ENCODE results near the gene PPP1CB.
"Not testable (repeated sequence)": the region's sequence is repeated elsewhere in the genome, so short reads cannot be mapped to it uniquely, and the experiment has no call there.

The PPP1CB gene

GRCh38 chr2:28751252-28751955 lies at the start of gene PPP1CB:
Gene PPP1CB, plus strand, starts transcription at chr2:28751830. Its CDS starts 295 bp downstream, at chr2:28752125.
- peak; percentile 93 for DNase-seq

DNA sequence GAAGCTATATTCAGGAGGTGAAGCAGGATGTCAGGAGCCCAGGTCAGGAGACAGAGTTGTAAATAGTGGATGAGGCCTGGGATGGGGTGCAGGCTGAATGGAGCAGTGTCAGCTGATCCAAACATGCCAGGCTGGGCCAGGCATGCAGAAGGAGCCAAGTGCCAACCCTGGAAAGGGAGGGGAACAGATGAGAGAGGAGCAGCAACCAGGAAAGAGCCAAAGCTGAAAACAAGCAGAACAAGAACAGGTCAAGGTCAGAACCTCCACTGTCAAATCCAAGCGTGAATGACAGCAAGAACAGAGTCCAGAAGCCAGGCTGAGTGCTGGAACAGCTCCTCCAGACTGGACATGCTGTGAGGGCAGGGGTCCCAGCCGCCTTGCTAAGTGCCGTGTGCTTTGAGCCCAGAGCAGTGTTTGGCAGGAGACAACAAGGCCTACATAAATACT lies 49.2 kb upstream of the PPP1CB start:
- no peak for DNase-seq

DNA sequence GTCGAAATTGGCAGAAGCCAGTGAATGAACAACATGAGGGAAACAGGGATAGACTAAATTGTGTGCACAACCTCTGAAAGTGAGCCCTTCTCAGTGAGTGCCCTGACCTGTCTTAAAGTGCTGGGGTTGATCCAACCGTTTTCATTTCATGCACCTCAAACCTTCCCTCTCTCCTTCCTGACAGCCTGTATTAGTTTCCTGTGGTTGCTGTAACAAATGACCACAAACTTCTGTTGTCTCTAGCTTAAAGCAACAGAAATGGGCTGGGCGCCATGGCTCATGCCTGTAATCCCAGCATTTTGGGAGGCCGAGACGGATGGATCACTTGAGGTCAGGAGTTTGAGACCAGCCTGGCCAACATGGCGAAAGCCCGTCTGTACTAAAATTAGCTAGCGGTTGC lies 48.8 kb upstream of the PPP1CB start:
- DNase-seq = no peak

DNA sequence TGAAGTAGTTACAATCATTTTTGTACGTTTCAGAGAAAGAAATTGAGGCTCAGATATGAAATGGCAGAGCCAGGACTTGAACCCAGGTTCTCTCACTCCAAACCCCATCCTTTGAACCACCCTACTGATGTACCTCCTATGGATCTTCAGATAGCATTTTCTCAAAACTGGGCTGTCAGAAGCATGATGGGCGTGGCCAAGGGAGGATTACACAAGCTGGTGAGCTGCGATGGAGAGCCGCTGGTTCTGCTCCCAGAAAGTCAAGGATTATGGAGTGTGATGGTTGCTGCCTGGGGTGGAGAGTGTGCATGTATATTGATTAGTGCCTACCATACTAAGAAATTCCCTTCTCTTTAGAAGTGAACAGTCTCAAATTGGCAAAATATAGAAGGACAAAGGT lies 47.0 kb upstream of the PPP1CB start:
- DNase-seq = no peak

- DNase-seq = no peak
Observed at GRCh38 chr2:28705751-28706440, 45.7 kb upstream of the PPP1CB start.

DNA sequence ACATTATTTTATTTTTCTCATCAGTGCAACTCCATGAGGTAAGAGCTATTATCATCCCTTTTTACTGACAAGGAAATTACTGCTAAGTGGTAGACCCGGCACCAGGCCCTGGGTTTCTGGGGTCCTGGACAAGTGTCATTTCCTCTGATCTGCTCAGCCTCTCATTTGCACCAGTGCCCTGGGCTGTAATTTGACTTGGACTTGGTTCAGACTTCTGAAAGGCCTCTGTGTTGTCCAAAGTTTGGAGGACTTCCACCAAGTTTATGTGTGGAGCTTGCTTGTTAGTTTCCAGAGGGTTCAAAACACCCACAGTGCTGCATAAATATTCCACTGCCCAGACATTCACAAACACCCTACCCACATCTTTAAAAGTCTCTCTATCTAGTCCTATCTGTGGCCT lies 44.0 kb upstream of the PPP1CB start:
- DNase-seq = no peak

- DNase-seq = no peak
Observed at GRCh38 chr2:28709101-28709500, 42.5 kb upstream of the PPP1CB start.

DNA sequence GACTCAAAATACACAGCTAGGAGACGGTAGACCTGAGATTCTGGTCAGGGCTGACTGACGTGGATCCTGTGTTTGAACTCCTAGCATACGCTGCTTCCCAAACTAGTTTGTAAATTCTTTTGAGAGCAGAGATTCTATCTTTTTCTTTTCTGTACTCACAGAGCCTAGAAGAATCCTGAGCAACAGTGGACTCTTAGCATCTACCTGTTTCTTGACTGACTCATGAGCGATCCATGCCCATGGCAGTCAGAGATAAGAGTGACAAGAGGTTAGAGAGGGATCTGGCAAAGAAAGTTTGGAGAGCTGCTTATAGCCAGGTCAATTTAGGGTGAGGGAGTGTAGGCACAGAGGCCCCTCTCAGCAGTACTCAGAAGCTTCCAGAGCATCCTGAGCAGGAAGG lies 41.1 kb upstream of the PPP1CB start:
- no peak for DNase-seq

DNA sequence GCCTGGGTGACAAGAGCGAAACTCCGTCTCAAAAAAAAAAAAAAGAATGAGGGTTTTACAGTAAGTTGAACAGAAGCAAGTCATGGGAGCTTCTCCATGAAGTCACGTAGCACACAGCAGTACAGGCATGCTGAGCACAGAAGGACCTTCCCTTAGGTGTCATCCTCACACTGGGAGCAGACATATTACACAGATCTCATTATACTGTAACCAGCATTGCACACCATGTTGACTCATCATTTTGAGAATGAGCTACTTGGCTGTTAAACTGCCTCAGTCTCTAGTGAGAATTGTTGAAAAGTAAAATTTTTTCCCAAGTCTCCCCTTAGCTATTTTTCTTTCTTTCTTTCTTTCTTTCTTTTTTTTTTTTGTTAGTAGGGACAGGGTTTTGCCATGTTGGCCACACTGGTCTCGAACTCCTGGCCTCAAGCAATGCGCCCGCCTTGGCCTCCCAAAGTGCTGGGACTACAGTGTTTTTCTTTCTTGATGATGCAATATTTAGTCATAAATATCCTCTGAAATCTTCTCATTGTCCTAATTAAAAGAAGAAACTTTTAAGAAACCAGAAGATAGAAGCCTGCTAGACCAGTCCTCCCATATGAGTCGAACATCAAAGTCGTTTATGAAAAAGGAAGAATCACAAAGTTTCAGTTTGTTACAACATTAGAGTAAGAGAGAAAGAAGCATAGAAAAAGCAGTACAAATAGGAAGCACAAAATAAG lies 37.9 kb upstream of the PPP1CB start:
- no peak for DNase-seq

DNA sequence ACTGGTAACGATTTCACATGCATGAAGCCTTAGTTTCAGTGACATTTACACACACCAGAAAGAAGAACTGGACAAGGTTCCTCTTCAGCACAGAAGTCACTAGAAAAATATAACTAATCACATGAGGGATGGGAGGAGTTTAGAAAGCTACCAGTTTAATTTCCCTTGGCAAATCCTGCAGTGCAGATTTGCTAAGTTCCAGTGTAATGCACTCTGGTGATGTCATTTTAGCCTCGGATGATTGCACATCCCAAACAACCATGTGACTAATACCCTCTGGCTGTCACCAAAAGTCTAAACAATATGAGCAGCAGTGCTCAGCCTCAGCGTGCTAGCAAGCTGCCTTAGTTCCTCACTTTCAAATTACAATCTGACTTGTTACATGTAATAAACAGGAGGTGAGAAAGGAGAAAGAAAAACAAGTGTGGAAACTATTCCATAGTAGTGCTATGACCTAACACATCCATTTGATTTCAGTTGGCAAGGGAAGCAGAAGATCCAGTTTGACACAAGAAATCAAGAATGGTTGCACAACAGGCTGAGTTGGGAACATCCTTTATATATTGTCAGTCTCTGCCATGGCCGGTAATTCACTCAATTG lies 35.3 kb upstream of the PPP1CB start:
- DNase-seq = no peak

DNA sequence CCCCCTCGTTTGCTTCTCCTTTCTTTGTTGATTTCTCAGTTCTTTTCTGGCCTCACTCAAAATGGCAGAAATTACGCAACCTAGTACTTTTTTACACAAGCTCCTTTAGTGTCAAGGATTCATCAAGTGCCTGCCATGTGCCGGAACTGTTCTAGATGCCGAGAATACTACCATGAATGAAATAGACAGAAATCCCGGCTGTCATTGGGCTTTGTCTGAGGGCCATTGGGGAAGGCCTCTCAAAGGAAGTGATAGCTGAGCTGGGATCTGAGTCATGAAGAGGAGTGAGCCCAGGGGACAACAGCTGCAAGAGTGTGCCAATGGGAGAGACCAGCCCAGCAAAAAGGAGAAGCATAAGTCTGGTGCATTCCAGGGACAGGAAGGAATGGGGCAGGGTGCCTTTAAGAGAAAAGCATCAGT lies 34.3 kb upstream of the PPP1CB start:
- DNase-seq = no peak

DNA sequence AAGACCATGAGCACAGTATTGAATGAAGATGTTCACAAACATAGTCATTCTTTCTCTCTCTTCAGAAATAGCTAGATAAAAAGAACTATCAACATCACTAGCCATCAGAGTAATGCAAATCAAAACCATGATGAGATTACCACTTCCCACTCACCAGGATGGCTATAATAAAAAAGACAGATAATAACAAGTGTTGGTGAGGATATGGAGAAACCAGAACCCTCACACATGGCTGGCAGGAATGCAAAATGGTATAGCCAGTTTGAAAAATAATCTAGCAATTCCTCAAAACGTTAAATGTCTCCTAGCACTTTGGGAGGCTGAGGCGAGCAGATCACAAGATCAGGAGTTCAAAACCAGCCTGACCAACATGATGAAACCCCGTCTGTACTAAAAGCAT lies 31.3 kb upstream of the PPP1CB start:
- DNase-seq = no peak

GRCh38 chr2:28721601-28722191 lies 29.9 kb upstream of the PPP1CB start:
- no peak for DNase-seq

GRCh38 chr2:28725021-28725711 lies 26.5 kb upstream of the PPP1CB start:
- DNase-seq = no peak

DNA sequence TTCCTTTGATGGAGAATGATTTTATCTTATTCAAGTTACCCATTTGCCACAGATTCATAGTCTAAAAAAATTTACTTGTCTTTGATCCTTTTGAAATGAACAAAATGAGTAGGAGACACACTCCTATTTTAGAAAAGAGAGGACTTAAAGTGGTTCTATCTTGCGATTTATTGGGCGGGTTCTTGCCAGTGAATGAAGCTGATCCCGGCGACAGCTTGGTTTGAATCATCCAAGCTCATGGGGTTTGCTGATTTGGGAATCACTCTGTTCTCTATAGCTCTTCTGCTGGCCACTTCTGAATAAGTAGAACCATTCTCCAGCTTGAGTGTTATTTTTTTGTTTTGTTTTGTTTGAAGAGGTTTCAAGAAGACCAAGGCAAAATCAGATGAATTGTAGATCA lies 25.5 kb upstream of the PPP1CB start:
- no peak for DNase-seq

DNA sequence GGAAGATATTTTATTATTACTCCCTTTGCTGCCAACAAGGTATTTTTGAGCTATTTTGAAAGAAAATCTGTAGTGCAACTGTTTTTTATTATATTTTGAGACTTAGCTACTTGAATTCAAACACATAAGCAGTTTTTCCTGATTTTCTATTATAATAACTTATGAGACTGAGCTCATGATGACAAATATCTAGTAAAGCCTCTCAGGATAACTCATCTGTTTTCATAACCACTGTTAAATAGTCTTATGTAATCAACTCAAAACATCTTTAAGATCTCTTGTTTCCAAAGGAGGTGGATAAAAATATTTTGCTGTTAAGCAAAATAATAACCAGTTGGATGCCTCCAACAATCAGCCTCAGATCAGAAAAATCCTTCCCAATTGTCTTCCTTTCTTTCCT lies 21.9 kb upstream of the PPP1CB start:
- no peak for DNase-seq

GRCh38 chr2:28730641-28731146 lies 20.9 kb upstream of the PPP1CB start:
- DNase-seq = no peak

- DNase-seq = no peak
Observed at GRCh38 chr2:28735511-28735910, 16.1 kb upstream of the PPP1CB start.

GRCh38 chr2:28736034-28736433 lies 15.6 kb upstream of the PPP1CB start:
- no peak for DNase-seq

DNA sequence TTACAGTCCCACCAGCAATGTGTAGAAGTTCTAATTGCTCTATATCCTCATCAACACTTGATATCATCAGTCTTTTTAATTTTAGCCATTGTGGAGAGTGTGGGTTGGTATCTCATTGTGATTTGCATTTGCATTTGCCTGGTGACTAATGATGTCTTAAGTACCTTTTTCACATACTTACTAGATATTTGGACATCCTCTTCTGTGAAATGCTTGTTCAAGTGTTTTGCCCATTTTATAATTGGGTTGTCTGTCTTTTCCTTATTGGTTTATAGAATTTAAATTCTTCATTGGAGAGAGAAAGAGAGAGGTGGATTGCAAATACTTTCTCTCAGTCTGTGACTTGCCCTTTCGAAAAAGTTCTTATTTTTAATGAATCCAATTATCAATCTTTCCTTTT lies 14.0 kb upstream of the PPP1CB start:
- no peak for DNase-seq

DNA sequence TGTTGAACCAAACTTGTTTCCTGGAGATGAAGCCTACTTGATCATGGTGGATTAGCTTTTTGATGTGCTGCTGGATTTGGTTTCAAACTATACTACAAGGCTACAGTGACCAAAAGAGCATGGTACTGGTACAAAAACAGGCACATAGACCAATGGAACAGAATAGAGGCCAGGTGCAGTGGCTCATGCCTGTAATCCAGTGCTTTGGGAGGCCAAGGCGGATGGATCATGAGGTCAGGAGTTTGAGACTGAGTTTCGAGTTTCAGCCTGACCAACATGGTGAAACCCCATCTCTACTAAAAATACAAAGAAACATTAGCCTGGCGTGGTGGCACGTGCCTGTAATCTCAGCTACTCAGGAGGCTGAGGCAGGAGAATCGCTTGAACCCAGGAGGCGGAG lies 9.0 kb upstream of the PPP1CB start:
- DNase-seq = not testable (repeated sequence)

DNA sequence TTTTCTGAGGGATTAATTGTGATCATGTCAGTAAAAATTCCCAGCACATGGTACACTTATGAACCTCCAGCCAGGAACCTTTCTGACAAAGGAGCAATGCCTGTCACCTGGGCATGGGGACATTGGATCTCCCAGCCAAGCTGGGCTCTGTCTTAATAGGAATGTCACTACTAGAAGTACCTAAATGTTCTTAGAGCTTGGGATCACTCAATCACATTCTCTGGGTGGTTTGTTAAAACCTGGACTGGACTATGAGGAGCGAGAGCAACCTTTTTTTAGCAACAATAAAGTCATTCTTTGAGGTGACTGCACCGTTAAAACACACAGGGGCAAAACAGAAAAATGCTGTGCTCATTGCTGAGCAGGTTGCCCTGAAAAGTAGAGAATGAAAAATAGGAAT lies 6.4 kb upstream of the PPP1CB start:
- no peak for DNase-seq
